EH (cell line): ENCODE data around the gene MPP7.
"Not testable (repeated sequence)": the region's sequence is repeated elsewhere in the genome, so short reads cannot be mapped to it uniquely, and the experiment has no call there.

Experiments used
- DNase-seq: peaks from one replicate; pipeline ENCODE4 v3.0.0-alpha.2; 2015; ENCODE audit warnings: low read depth

MPP7 gene

DNA sequence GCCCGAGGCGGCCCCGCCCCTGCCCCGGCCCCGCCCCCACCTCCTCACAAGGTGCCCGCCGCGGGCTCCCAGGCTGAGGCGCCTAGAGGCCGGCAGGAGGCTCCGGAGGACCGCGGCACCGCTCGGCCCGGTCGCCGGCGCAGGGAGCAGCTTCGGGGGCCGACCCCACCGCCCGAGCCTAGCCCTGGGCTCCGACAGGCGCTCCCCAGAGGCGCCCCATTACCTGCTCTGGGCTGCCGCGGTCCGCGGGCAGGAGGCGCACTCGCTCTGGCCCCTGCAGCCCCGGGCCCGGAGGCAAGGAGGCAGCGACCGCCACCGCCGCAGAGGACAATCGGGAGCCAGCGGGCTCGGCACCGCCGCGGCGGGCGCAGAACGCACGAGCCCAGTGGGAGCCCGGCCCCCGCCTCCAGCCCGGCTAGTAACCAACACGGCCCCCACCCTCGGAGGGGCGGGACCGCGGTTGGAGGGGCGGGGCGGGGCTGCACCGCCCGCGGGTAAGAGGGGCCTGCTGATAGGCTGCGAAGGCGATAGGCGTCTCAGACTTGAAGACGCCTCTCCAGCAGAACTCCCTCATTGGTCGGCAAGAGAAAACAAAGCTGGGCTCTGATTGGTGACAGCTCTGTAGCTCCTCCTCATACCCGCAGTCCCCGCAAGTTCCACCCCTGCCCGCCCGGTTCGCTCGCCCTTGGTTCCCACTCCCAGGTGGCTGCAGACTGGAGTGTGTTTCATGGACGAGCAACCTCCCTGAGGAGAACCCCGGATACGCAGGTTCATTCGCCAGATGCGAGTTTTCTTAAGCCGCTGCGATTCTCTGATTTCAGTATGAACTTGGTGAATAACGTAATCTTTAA, at the start of gene MPP7:
TSS of gene MPP7 (minus strand) at position 427 of the 851 bp plus-strand sequence. CDS start 64,460 bp downstream, outside the sequence.
- DNase-seq = peak; percentile 98

DNA sequence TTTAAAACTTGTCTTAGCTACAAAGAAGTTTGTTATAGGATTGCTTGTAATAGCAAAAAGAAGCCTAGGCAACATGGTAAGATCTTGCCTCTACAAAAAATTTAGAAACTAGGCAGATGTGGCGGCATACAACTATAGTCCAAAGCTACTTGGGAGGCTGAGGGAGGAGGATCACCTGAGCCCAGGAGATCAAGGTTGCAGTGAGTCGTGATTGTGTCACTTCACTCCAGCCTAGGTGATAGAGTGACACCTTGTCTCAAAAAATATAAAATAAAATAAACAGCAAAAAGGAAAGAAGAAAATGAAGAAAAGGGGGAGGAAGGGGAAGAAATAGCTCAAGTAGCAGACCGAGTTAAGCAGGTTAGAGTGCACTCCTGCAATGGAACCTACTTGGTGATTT, 47.0 kb upstream of the MPP7 start:
- no peak for DNase-seq

DNA sequence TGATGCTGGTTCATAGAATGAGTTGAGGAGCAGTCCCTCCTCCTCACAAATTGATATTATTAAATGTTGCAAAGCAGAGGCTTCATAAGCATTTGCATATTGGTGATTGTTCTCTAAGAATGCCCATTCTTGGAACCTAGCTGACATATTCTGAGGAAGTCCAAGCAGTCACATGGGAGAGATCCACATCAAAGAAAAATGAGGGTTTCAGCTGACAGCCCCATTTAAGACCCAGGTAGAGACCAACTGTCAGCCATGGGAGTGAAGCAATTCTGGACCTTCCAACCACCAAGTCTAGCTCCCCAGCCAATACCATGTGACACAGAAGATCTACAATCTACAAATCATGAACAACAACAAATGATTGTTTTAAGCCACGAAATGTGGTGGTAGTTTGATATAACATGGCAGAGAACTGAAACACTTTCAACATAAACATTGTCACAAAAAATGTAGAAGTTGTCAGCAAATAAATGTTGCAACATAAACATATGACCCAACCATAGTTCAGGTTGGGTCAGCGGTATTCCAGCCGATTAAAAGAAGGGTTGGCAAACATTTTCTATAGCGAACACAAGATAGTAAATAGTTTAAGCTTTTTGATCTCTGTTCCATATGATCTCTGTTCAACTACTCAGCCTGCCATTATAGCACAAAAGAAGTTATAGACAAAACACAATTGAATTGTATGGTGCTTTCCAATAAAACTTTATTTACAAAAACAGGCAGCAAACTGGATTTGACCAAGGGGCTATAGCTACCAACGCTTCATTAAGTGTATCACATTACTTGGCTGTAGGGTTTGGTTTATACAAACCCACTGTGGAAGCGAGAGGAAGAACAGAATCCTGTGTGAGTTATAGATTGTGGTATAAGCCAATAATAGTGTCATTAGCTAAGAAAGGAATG, 41.4 kb upstream of the MPP7 start:
- DNase-seq = no peak

DNA sequence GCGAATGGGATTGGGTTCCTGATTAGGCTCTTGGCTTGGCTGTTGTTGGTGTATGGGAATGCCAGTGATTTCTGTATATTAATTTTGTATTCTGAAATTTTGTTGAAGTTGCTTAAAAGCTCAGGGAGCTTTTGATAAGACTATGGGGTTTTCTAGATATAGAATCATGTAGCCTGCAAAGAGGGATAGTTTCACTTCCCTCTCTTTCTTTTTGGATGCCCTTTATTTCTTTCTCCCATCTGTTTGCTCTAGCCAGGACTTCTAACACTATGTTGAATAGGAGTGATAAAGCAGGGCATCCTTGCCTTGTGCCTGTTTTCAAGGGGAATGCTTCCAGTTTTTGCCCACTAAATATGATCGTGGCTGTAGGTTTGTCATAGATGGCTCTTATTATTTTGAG, 40.4 kb upstream of the MPP7 start:
- no peak for DNase-seq

DNA sequence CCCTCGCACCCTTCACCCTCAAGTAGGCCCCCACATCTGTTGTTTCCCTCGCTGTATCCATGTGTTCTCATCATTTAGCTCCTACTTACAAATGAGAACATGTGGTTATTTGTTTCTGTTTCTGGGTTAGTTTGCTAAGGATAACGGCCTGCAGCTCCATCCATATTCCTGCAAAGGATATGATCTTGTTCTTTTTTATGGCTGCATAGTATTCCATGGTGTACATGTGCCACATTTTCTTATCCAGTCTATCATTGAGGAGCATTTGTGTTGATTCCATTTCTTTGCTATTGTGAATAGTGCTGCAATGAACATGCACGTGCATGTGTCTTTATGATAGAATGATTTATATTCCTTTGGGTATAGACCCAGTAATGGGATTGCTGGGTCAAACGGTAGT, 38.8 kb upstream of the MPP7 start:
- not testable (repeated sequence) for DNase-seq

DNA sequence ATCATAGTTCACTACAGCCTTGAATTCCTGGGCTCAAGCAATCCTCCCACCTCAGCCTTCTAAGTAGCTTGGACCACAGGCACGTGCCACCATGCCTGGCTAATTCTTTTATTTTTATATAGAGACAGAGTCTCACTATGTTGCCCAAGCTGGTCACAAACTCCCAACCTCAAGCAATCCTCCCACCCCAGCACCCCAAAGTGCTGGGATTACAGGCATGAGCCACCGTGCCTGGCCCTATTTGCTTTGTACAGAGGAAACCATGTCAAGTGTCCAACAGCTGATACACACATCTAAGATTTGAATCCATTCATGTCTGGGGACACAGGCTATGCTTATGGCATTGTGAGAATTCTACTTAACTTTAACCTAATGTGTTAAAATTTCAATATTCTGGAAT, 29.9 kb upstream of the MPP7 start:
- no peak for DNase-seq

DNA sequence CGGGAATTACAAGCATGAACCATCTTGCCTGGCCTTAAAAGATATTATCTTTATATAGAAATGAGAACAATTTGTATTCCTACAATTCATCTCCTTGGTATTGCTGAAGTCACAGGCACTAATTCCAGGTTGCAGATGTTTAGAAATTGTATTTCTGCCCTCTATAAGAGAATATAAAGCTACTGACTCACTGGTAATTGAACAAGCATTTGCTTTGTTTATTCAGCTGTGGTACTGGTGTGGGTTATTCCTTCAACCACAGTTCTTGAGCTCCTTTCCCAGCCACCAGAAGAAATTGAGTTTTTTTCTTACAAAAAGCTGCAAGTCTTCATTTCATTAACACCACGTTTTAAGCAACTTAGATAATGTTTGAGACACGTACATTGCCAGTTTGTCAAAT, 29.0 kb upstream of the MPP7 start:
- peak; percentile 93 for DNase-seq

DNA sequence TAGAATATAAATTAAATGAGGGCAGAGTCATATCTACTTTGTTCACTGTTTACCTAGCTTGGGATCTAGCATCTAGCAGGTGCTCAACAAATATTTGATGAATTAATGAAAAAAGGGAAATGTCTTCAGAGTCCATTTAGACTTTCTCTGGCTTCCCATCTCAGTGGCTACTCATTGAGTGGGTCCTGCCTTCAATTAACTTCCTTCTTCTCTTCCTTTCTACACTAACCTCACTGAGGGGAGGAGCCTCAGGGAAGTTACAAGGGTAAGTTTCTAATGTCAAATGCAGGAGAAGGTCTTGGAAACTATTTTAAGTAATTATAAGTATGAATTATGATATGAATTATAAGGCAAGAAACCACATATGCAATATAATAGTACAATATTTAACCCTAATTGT, 28.2 kb upstream of the MPP7 start:
- no peak for DNase-seq

DNA sequence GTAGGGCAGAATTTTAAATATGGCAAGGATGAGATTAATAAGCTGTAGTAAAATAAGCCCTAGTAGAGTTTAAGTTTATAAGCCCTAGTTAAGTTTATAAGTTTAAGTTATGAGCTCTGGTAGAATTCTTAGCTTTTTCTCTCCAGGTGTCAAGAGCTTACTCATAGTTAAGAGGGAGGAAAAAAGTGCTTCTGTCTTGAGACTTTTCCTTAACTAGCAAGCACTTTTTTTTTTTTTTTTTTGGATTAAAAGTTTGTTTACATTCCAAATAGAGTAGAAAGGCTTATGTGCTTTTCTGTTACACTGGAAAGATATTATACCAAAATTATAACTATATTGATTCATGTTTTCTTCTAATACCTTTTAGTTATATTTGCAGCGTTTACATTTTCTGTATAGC, 25.5 kb upstream of the MPP7 start:
- peak; percentile 44 for DNase-seq

DNA sequence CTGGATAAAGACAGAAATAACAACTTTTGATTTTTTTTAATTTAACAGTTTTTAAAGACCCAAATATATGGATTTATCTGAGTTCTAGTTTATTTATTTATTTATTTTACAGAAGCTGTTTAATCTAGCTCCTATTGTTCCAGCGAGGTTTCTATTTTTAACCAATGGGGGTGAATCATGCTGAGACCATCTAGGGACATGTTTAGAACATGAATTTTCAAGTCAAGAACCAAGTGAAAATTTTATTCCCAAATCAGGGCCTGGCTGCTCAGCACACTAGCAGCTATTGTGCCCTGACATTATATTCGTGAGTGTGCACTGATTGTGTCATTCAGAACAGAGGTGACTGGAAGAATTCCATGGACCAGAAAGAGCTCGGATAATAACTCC, 24.6 kb upstream of the MPP7 start:
- DNase-seq = peak; percentile 69

DNA sequence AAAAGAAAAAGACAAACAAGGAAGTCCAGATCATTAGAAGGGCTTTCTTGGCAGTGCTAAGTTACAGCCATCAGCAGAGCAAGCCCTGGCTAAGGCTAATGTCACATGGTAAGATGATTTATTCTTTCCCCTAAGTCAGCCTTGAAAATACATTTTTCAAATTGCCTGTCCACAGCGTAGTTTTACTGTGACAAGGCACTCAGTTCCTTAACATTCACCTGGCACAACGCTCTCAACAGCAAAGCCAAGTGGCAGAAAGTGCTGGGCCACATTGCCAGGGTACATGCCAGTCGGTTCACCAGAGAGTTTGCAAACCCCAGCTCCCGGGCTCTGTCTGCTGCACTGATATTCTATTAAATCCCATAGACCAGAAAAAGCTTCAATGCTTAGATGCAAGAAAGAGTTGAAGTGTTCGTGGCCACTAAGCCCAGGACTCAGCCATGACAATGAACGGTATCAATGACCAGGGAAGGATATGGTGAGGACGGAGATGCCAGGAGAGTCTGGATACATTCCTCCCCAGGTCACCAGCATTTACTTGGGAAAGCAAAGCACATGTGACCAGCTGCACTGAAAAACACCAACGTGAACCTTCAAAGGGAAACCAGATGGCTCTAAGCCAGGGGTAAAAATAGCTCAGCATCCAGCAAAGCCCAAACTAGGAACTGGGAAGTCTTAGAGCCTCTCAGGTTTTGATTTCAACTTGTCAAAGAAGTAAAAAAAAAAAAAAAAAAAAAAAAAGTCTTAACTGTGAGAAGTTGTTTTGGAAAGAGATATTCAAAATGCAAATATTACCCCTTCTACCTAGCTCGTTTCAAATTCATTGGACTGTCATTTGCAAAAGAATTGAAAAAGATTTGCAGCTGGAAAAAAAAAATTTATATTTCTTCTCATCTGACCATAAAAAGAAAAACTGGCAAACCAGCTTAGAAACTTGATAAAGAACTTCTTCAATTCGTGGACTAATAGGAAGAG, 23.9 kb upstream of the MPP7 start:
- DNase-seq = peak; percentile 60

DNA sequence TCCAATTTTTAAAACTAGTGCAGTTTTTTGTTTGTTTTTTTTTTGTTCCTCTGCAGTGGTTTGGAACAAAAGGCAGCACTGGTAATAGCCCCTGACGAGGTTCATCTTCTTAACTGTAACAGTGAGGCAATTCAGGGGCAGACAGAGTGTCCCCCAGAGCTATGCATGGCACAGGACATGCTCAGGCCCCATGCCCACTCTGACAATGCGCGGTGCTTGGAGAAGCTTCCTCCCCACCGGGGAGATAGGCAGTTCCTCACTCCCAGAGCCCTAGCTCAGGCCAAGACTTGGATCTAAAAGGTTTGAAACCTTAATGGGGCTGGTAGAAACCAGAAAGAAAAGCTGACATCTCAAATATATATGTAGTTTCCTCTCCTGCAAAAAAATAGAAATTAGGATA, 17.9 kb upstream of the MPP7 start:
- DNase-seq = no peak

DNA sequence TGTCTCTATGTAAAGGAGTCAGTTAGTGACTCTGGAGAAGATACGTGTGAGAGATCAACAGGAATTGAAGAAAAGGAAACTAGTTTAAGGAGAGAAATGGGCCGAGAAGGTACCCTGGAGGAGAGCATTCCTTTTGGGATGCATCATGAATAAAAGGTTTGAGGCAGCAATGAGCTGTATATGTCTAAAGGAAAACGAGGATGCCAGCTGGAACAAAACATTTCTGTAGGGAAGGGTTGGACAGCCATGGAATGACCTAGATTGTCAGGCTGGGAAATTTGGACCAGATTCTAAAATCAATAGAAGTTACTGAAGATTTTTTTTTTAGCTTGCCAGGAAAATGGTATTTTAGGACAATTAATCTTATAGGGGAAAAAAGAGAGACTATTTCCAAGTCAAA, 17.2 kb upstream of the MPP7 start:
- peak; percentile 16 for DNase-seq

DNA sequence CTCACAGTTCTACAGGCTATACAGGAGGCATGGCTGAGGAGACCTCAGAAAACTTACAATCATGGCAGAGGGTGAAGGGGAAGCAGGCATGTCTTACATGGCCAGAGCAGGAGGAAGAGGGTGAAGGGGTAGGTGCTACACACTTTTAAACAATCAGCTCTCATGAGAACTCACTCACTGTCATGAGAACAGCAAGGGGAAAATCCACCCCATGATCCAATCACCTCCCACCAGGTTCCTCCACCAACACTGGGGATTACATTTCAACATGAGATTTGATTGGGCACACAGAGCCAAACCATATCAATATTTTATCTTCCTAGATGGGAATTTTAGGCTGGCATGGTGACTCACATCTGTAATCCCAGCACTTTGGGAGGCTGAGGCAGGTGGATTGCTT, 16.2 kb upstream of the MPP7 start:
- DNase-seq = not testable (repeated sequence)

DNA sequence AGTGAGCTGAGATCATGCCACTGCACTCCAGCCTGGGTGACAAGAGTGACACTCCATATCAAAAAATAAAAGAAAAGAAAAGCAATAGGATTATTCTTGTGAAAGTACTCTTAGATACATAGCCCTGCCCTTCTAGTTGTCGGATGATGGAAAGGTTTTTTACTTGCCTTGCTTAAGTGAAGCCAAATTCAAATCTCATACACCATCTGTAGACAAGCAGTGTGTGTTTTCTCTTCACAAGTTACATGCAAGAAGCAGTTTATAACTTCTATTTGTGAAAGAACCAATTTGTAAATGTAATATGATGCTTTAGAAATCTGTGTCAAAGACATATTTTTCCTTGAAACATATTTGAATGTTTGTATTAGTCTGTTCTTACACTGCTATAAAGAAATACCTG, 15.8 kb upstream of the MPP7 start:
- DNase-seq = no peak

DNA sequence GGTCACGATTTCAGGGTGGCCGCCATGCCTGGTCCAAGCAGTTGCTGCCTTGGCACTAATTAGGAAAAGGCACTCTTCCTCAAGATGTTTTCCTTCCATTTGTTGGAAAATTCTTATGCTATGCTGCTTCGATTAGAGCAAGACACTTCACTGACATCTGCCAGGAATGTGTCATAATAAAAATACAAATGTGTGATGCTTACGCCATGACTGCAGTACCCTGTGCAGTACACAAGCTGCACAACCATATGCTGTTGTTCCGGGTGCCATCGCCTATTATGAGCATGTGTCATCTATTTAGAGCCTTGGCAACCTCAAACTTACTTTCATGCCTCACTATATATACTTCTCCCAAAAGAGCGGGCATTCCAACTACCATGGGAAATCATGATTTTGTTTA, 14.9 kb upstream of the MPP7 start:
- peak; percentile 52 for DNase-seq

DNA sequence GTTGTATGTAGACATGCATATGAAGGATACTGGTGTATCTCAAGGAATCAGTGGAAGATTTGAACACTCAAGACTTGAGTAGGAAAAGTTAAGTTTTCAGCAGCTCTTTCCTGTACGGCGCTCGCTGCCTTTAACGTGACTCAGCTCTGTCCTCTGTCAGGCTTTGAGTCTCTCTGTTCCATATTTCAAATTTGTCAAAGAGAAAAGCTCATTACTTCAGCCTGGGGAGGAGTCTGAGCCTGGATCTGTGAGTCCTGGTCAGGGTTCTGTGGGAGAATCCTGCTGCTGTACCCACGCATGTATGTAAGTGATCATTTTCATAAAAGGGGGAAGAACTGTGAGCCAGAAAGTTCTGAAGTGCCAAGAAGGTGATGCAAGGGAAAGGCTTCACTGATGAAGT, 13.8 kb upstream of the MPP7 start:
- no peak for DNase-seq

DNA sequence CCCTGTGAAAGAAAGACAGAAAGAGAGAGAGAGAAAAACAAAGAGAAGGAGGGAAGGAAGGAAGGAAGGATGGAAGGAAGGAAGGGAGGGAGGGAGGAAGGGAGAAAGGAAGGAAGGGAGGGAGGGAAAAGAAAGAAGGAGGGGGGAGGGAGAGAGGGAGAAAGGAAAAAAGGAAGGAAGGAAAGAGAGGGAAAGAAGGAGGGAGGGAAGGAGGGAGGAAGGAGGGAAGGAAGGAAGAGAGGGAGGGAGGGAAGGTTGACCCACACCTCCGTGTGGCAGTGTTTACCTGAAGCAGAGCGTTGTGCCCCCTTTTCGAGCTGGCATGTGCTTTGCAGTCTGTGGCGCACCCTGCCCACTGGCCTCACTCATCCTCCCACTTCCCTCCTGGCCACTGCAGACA, 12.3 kb upstream of the MPP7 start:
- no peak for DNase-seq

DNA sequence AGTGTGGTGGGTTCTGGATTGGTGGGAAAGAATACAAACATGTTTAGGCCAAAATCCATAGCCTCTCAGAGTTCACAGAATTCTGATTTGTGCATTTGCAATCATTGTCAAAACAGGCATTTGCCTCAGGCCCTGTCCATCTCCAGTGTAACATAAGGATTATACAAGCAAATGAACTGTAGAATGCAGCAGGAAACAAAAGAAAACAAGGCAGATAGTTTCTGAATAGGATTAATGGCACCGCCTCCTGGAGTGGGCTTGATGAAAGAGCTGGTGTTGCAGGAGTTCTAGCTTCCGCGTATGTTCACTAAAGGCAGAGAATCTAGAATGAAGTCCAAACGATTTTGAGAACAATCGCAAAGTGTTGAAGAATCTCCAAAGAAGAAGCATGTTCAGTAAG, 11.3 kb upstream of the MPP7 start:
- DNase-seq = no peak

DNA sequence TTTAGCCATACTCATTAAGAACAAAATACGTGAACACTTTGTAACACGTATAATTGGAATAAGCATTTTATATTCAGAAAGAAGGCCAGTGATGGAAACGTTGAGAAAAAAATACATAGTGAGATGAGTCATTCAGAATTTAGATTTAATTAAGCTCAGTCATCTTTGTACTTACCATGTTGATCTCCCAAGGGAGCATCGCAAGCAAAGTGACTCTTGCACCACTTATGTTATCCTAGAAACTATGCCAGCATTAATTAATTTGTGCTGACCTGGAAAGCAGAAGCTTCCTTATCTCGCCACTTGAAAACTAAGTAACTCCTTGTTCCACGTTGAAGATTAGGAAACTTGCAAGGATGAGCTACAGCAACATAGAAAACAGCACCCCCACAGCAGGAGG, 9.7 kb upstream of the MPP7 start:
- peak; percentile 29 for DNase-seq

DNA sequence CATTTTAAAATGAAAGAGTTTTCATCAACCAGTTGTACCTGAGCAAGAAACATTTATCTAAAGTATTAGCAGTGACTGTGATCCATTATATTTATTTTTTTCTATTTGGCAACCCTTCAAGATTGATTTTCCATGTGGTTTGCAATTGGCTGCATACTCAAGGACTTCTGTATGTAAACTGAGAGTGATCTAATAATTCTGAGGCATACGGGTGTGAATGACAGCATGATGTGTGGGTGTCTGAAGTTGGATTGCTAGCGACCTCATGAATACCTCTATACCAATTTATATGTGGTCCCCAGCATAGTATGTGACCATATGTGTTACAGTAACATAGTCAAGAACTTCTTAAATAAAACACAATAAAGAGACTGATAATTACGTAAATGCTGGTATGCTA, 8.2 kb upstream of the MPP7 start:
- no peak for DNase-seq

DNA sequence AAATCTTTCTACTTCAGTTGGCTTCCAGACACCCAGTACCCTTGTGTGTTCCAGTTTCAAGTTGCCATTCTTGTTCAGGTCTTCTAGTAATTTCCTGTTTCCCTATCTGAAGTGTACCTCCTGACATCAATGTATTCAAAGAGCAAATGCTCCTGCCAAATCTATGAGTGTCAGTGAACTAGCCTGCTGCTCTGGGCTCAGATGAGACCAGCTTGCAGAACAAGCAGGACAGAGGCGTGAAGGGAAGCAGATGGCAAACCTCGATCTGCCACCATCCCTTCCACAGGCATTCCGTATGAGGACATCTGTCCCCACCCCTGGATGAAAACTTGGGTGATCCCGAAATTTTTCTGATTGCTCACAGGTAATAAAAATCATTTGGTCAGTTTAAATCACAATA, 4.4 kb upstream of the MPP7 start:
- DNase-seq = no peak
